H1 (cell line): ENCODE results near the gene ST7L. TPM values are rescaled to one million over a fixed set of nuclear protein-coding genes. Genes with fewer than 3 reads are reported as not detected.

Experiments
- CTCF ChIA-PET: fragments of 300-600 bp; sonication (Branson Sonifier 250); formaldehyde crosslinking; loops from one replicate; lab custom pipeline; 2021; ENCODE audit not compliant: partially characterized antibody; lab: Charles Lee
- POLR2A ChIA-PET: fragments of 300-600 bp; sonication (Branson Sonifier 250); formaldehyde crosslinking; loops from one replicate; lab custom pipeline; 2021; ENCODE audit warnings: inconsistent platforms; ENCODE audit not compliant: partially characterized antibody; lab: Charles Lee
- DNase-seq, 2 experiments: peaks; one replicate each; pipeline versions ENCODE4 v3.0.0 to v3.0.0-alpha.2; 2010 to 2022; ENCODE audit warnings: low spot score in 2 of 2, low read depth in 1 of 2, mixed read lengths in 1 of 2
- FAIRE-seq: peaks from 2 replicates; lab custom pipeline; 2011; peaks lifted over from hg19 to GRCh38; lab: Jason Lieb, UNC
- H2AFZ ChIP-seq: 2 replicates; pipeline ENCODE4 v1.8.1; 2012; ENCODE audit warnings: low read length, inconsistent platforms
- H2AK5ac ChIP-seq: 2 replicates; pipeline ENCODE4 v1.6.1; 2013; ENCODE audit warnings: low read depth, low read length
- H2BK120ac ChIP-seq: replicated peaks from 2 replicates; pipeline ENCODE3; 2013; ENCODE audit warnings: low read depth, low read length, inconsistent platforms
- H2BK12ac ChIP-seq: 2 replicates; pipeline ENCODE4 v1.6.1; 2013; ENCODE audit warnings: low read depth, low read length
- H2BK15ac ChIP-seq: 2 replicates; pipeline ENCODE4 v1.6.1; 2013; ENCODE audit warnings: low read length
- H2BK20ac ChIP-seq: 2 replicates; pipeline ENCODE4 v1.6.1; 2013; ENCODE audit warnings: low read length
- H2BK5ac ChIP-seq: 2 replicates; pipeline ENCODE4 v1.6.1; 2013; ENCODE audit warnings: low read depth, low read length
- H3K14ac ChIP-seq: 2 replicates; pipeline ENCODE4 v1.6.1; 2013; ENCODE audit warnings: inconsistent platforms; ENCODE audit not compliant: insufficient read length
- H3K18ac ChIP-seq: 2 replicates; pipeline ENCODE4 v1.6.1; 2013; ENCODE audit warnings: low read length; ENCODE audit errors: extremely low read depth
- H3K23ac ChIP-seq: 2 replicates; pipeline ENCODE4 v1.6.1; 2013; ENCODE audit warnings: inconsistent platforms; ENCODE audit not compliant: insufficient read length
- H3K23me2 ChIP-seq: 2 replicates; pipeline ENCODE4 v1.6.1; 2013; ENCODE audit warnings: low read depth, low read length
- H3K27ac ChIP-seq: 2 replicates; pipeline ENCODE4 v1.6.1; 2011; ENCODE audit warnings: low read depth, low read length, inconsistent platforms
- H3K27me3 ChIP-seq, 4 experiments: replicated peaks in 1 of 4; 1 replicate in 1 of 4; 2 replicates in 3 of 4; pipeline versions ENCODE4 v1.6.1 to v1.8.1; 2011 to 2013; ENCODE audit warnings: low read length in 3 of 4, mild to moderate bottlenecking in 3 of 4, inconsistent platforms in 2 of 4, mixed read lengths in 2 of 4, moderate library complexity in 1 of 4; ENCODE audit not compliant: control insufficient read depth in 3 of 4, insufficient read depth in 3 of 4; ENCODE audit errors: extremely low read depth in 1 of 4
- H3K36me3 ChIP-seq, 4 experiments: 2 replicates each; pipeline versions ENCODE4 v1.6.1 to v1.8.1; 2011 to 2013; ENCODE audit warnings: mild to moderate bottlenecking in 4 of 4, low read length in 3 of 4, moderate library complexity in 2 of 4, control low read depth in 1 of 4, inconsistent platforms in 1 of 4; ENCODE audit not compliant: insufficient read depth in 4 of 4, control insufficient read depth in 2 of 4
- H3K4ac ChIP-seq: replicated peaks from 2 replicates; pipeline ENCODE3; 2013; ENCODE audit warnings: low read length, low read depth, mixed read lengths, inconsistent platforms; ENCODE audit not compliant: insufficient read length
- H3K4me1 ChIP-seq, 4 experiments: replicated peaks in 1 of 4; 1 replicate in 1 of 4; 2 replicates in 3 of 4; pipeline versions ENCODE4 v1.6.1 to v1.8.1; 2011 to 2013; ENCODE audit warnings: low read length in 3 of 4, inconsistent platforms in 2 of 4, mixed read lengths in 1 of 4; ENCODE audit not compliant: insufficient read depth in 4 of 4, control insufficient read depth in 3 of 4
- H3K4me2 ChIP-seq, 2 experiments: 2 replicates each; pipeline versions ENCODE4 v1.6.1 to v1.8.1; 2011 to 2013; ENCODE audit warnings: low read depth in 2 of 2, low read length in 2 of 2, control low read depth in 1 of 2, inconsistent platforms in 1 of 2, mild to moderate bottlenecking in 1 of 2; ENCODE audit not compliant: insufficient read depth in 1 of 2
- H3K4me3 ChIP-seq, 4 experiments: fragments of 200-600, 300-600 bp in 1 of 4; sonication (generic), shearing (Covaris generic), sonication (Bioruptor Twin) in 1 of 4; 2 replicates each; pipeline versions ENCODE4 v1.5.1 to v1.8.1; 2011 to 2016; ENCODE audit warnings: low read length in 4 of 4, low read depth in 3 of 4, control low read depth in 2 of 4, inconsistent platforms in 2 of 4, mild to moderate bottlenecking in 2 of 4, mixed read lengths in 1 of 4, moderate library complexity in 1 of 4; ENCODE audit not compliant: insufficient read depth in 2 of 4; ENCODE audit errors: extremely low read depth in 1 of 4
- H3K56ac ChIP-seq: replicated peaks from 2 replicates; pipeline ENCODE3; 2013; ENCODE audit warnings: low read depth, mild to moderate bottlenecking, mixed read lengths, low read length, inconsistent platforms; ENCODE audit not compliant: insufficient read length
- H3K79me1 ChIP-seq: 2 replicates; pipeline ENCODE4 v1.6.1; 2013; ENCODE audit warnings: low read depth, low read length, control low read depth
- H3K79me2 ChIP-seq, 2 experiments: 2 replicates each; pipeline versions ENCODE4 v1.6.1 to v1.8.1; 2012 to 2013; ENCODE audit warnings: low read length in 2 of 2, mild to moderate bottlenecking in 2 of 2, inconsistent platforms in 1 of 2; ENCODE audit not compliant: insufficient read depth in 2 of 2, control insufficient read depth in 1 of 2
- H3K9ac ChIP-seq, 4 experiments: replicated peaks in 1 of 4; 1 replicate in 1 of 4; 2 replicates in 3 of 4; pipeline versions ENCODE4 v1.6.1 to v1.8.1; 2011 to 2013; ENCODE audit warnings: low read depth in 3 of 4, low read length in 3 of 4, control low read depth in 2 of 4, mild to moderate bottlenecking in 2 of 4, moderate library complexity in 2 of 4, inconsistent platforms in 1 of 4; ENCODE audit errors: extremely low read depth in 1 of 4
- H3K9me3 ChIP-seq, 2 experiments: 2 replicates each; pipeline versions ENCODE4 v1.6.1 to v1.8.1; 2012 to 2013; ENCODE audit warnings: mild to moderate bottlenecking in 2 of 2, moderate library complexity in 2 of 2, control low read depth in 1 of 2, inconsistent platforms in 1 of 2, low read depth in 1 of 2, low read length in 1 of 2, mixed read lengths in 1 of 2; ENCODE audit not compliant: insufficient read depth in 2 of 2
- H4K20me1 ChIP-seq, 2 experiments: replicated peaks in 1 of 2; 2 replicates each; pipeline versions ENCODE3 to v1.8.1; 2011 to 2013; ENCODE audit warnings: inconsistent platforms in 2 of 2, low read length in 2 of 2, mild to moderate bottlenecking in 1 of 2; ENCODE audit not compliant: insufficient read depth in 2 of 2, control insufficient read depth in 1 of 2
- H4K5ac ChIP-seq: 2 replicates; pipeline ENCODE4 v1.6.1; 2013; ENCODE audit warnings: low read length, low read depth, mixed read lengths, inconsistent platforms; ENCODE audit not compliant: insufficient read length
- H4K8ac ChIP-seq: 2 replicates; pipeline ENCODE4 v1.8.0; 2013; ENCODE audit warnings: mild to moderate bottlenecking, moderate library complexity, low read length, inconsistent platforms; ENCODE audit not compliant: insufficient read depth; ENCODE audit errors: extremely low read depth
- H4K91ac ChIP-seq: replicated peaks from 2 replicates; pipeline ENCODE3; 2013; ENCODE audit warnings: low read length, mixed read lengths, inconsistent platforms; ENCODE audit not compliant: insufficient read length
- FOSL1 ChIP-seq: IDR thresholded peaks from 2 replicates; pipeline ENCODE4 v1.6.1; 2011; ENCODE audit warnings: mild to moderate bottlenecking, low read depth, low read length, moderate library complexity; ENCODE audit not compliant: insufficient read depth
- NANOG ChIP-seq: IDR thresholded peaks from 2 replicates; pipeline ENCODE4 v1.6.1; 2011; ENCODE audit warnings: low read length, low read depth, mild to moderate bottlenecking, inconsistent platforms; ENCODE audit not compliant: insufficient read depth, poor library complexity, severe bottlenecking
- SUZ12 ChIP-seq: fragments of 200-600 bp; sonication (generic); IDR thresholded peaks from 2 replicates; pipeline ENCODE4 v1.6.1; 2012; ENCODE audit warnings: mild to moderate bottlenecking, inconsistent platforms, low read length, moderate library complexity, mixed read lengths
- TAF1 ChIP-seq: IDR thresholded peaks from 2 replicates; pipeline ENCODE4 v1.6.1; 2011; ENCODE audit warnings: mild to moderate bottlenecking, low read depth, low read length
- TAF7 ChIP-seq: optimal IDR thresholded peaks from 2 replicates; pipeline ENCODE3; 2011; ENCODE audit warnings: low read depth, mild to moderate bottlenecking, inconsistent platforms, low read length, moderate library complexity, borderline replicate concordance
- YY1 ChIP-seq: IDR thresholded peaks from 2 replicates; pipeline ENCODE4 v1.6.1; 2011; ENCODE audit warnings: low read depth, mild to moderate bottlenecking, low read length
- WGBS, 2 experiments: shearing (Covaris generic) in 1 of 2; methylation state at CpG; one replicate each; pipeline versions ENCODE4 v1.1.6 to v1.1.7; 2013 to 2015; ENCODE audit warnings: low lambda C conversion rate in 2 of 2, mixed read lengths in 2 of 2, inconsistent platforms in 1 of 2, low coverage in 1 of 2, missing lambda C conversion rate in 1 of 2; ENCODE audit not compliant: insufficient replicate concordance in 2 of 2, insufficient coverage in 1 of 2, insufficient read length in 1 of 2; ENCODE audit errors: extremely low coverage in 1 of 2, missing lambda C conversion rate in 1 of 2; 5-methylcytosine and 5-hydroxymethylcytosine counted together
- polyA plus RNA-seq, 7 experiments: library from polyadenylated mRNA; depleted of rRNA in 3 of 7; stranded (reverse) in 5 of 7; unstranded in 2 of 7; fragments of >200 nt in 5 of 7; fragments of 200-250 nt in 2 of 7; gene quantifications; 1 replicate in 5 of 7; 2 replicates in 1 of 7; 4 replicates in 1 of 7; pipeline versions ENCODE4 v1.2.1 to v1.2.3, GENCODE V29; 2011 to 2013; ENCODE audit warnings: missing spikeins in 2 of 7, mixed read lengths in 2 of 7
- total RNA-seq: library from RNA; stranded (reverse); fragmentation: NEBNext Ultra II Directional; extraction: Animal tissue kit (Norgen Biotek cat#: 25700); gene quantifications from 2 replicates; pipeline ENCODE4 v1.2.1, GENCODE V29; 2021
- TF ChIP-seq, protein P1 (sequence below), 3 experiments: IDR thresholded peaks; 1 replicate in 2 of 3; 2 replicates in 1 of 3; pipeline versions ENCODE4 v1.5.1 to v1.6.1; 2011; ENCODE audit warnings: low read length in 3 of 3, mild to moderate bottlenecking in 3 of 3, inconsistent platforms in 2 of 3, low read depth in 1 of 3, moderate library complexity in 1 of 3; ENCODE audit not compliant: insufficient read depth in 1 of 3; ENCODE audit errors: control extremely low read depth in 1 of 3

ST7L gene
- total and polyA plus RNA-seq, 2 of the 8 experiments (the other 6 are each of a cell fraction or from before 2014, with no cell fraction given) = 9.6 to 16.2 TPM

DNA sequence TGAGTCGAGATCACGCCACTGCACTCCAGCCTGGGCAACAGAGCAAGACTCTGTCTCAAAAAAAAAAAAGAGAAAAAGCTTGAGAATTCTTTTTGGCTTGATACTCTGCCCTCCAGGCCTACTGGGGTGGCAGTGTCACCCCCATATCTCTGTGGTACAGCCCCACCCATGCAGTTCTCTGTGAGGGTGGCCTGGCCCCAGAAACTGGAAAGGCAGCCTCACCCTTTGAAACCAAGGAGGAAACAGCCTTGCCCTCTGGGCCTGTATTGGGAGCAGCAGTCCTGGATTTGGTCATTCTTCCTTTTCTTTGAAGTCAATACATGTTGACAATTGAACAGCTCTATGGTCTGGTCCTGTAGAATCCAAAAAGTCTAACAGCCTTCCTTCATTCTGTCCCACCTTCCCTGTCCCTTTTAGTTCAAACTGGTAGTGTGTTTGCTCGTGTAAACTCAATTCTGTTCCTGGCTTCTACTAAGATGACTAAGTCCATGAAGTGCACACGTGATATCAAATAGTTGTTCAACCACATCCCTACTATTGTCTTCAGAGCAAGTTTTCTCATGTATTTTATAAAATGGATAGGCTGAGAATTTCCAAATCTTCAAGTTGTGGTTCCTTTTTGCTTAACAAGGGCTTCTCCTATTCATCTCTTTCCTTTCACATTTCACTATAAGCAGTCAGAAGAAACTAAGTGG, 13.2 kb downstream of the ST7L start:
- Histone ChIP-seq H3K4me2 (no peak overlapping the region), H2BK12ac (no peak overlapping the region), H3K27ac (no peak overlapping the region), H4K5ac (no peak overlapping the region), H3K9me3 (no peaks in the 10 kb centered on the region), H3K9ac (no peak overlapping the region), H3K56ac (no peak overlapping the region), H3K79me2 (no peaks in the 10 kb centered on the region), H3K23me2 (no peaks in the 10 kb centered on the region), H4K91ac (no peak overlapping the region), H2BK20ac (no peak overlapping the region), H2BK15ac (no peak overlapping the region), H2AK5ac (no peak overlapping the region), H2BK5ac (no peak overlapping the region), H3K14ac (no peak overlapping the region), H3K4ac (no peak overlapping the region), H3K4me3 (no peak overlapping the region), H3K36me3 (peaks cover 6 to 26% (median 20%) of the 10 kb centered on the region in 4 experiments; a peak in 6 of 8 replicates), H2AFZ (no peak overlapping the region), H3K27me3 (no peaks in the 10 kb centered on the region), H4K20me1 (no peaks in the 10 kb centered on the region), H3K18ac (no peak overlapping the region), H2BK120ac (no peak overlapping the region), H4K8ac (no peak overlapping the region), H3K4me1 (no peaks in the 10 kb centered on the region), H3K23ac (no peak overlapping the region), H3K79me1 (no peaks in the 10 kb centered on the region)
- DNase-seq = no peak
- 87% methylated on average over 4 of the region's 4 CpGs; no CpG with 5 or more reads in 1 of the 2 experiments for WGBS, 2 experiments
- FAIRE-seq = no peak
- POLR2A ChIA-PET = interaction anchor here (0.6 to 1.3 kb wide), 3 partner anchors 43 to 66 kb away, joined by 3 to 4 read pairs (median 3); no protein-coding TSS in a partner anchor
- CTCF ChIA-PET = interaction anchor here (1.0 to 1.9 kb wide), 4 partner anchors 8 to 215 kb away, joined by 3 to 7 read pairs (median 4); no protein-coding TSS in a partner anchor
- TF ChIP-seq TAF7 = no peak
- no peak for TF ChIP-seq NANOG
- TF ChIP-seq TAF1 = no peak
- TF ChIP-seq SUZ12 = no peak
- TF ChIP-seq, protein P1, sequence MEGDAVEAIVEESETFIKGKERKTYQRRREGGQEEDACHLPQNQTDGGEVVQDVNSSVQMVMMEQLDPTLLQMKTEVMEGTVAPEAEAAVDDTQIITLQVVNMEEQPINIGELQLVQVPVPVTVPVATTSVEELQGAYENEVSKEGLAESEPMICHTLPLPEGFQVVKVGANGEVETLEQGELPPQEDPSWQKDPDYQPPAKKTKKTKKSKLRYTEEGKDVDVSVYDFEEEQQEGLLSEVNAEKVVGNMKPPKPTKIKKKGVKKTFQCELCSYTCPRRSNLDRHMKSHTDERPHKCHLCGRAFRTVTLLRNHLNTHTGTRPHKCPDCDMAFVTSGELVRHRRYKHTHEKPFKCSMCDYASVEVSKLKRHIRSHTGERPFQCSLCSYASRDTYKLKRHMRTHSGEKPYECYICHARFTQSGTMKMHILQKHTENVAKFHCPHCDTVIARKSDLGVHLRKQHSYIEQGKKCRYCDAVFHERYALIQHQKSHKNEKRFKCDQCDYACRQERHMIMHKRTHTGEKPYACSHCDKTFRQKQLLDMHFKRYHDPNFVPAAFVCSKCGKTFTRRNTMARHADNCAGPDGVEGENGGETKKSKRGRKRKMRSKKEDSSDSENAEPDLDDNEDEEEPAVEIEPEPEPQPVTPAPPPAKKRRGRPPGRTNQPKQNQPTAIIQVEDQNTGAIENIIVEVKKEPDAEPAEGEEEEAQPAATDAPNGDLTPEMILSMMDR (IDR thresholded peaks at IDR 0.05; ENCODE audit: control extremely low read depth in 1 of 3, insufficient read depth in 1 of 3, low read depth in 1 of 3, low read length in 3 of 3) = no peak
- no peak for TF ChIP-seq FOSL1
- no peak for TF ChIP-seq YY1
